GM23248 (cell line): ENCODE measurements around the gene NFIL3.

ENCODE experiments used
- EZH2 ChIP-seq: fragments of 200-600 bp; sonication (generic); IDR thresholded peaks from 2 replicates; pipeline ENCODE4 v1.6.1; 2018; ENCODE audit warnings: antibody characterized with exemption, mild to moderate bottlenecking; ENCODE audit not compliant: insufficient read depth, poor library complexity, severe bottlenecking
- EZH2phosphoT487 ChIP-seq: fragments of 200-600 bp; sonication (generic); IDR thresholded peaks from 2 replicates; pipeline ENCODE4 v1.6.1; 2018; ENCODE audit warnings: antibody characterized with exemption, moderate library complexity, mild to moderate bottlenecking, low read depth; ENCODE audit not compliant: insufficient read depth

- TF ChIP-seq EZH2phosphoT487: no peak
- no peak for TF ChIP-seq EZH2
Measured at GRCh38 chr9:91421971-91422757, 1.5 kb downstream of the NFIL3 start.
